OCI-LY1 (cell line): ENCODE measurements around the gene ARHGAP35.

Experiments
- H2AFZ ChIP-seq: fragments of 200-600 bp; sonication (generic), shearing (Covaris generic); 2 replicates; pipeline ENCODE4 v1.6.0; 2014; ENCODE audit warnings: antibody characterized with exemption, mild to moderate bottlenecking, low read length
- H3F3A ChIP-seq: fragments of 200-600 bp; sonication (generic), shearing (Covaris generic); 2 replicates; pipeline ENCODE4 v1.6.0; 2014; ENCODE audit warnings: mild to moderate bottlenecking, antibody characterized with exemption, low read length, moderate library complexity; ENCODE audit not compliant: insufficient read depth
- H3K27ac ChIP-seq: fragments of 200-600 bp; sonication (generic); 2 replicates; pipeline ENCODE4 v1.5.1; 2014; ENCODE audit warnings: low read length, mixed run types, mild to moderate bottlenecking, low read depth; ENCODE audit not compliant: poor library complexity, severe bottlenecking
- H3K27me3 ChIP-seq: fragments of 200-600 bp; sonication (generic); 2 replicates; pipeline ENCODE4 v1.6.0; 2014; ENCODE audit warnings: antibody characterized with exemption, mild to moderate bottlenecking, low read length, moderate library complexity; ENCODE audit not compliant: insufficient read depth
- H3K36me3 ChIP-seq: fragments of 200-600 bp; sonication (generic); 2 replicates; pipeline ENCODE4 v1.6.1; 2014; ENCODE audit warnings: mild to moderate bottlenecking, antibody characterized with exemption, low read length, moderate library complexity, mixed read lengths; ENCODE audit not compliant: insufficient read depth
- H3K4me1 ChIP-seq: fragments of 200-600 bp; sonication (generic); 2 replicates; pipeline ENCODE4 v1.5.1; 2014; ENCODE audit warnings: mild to moderate bottlenecking, low read length, moderate library complexity; ENCODE audit not compliant: insufficient read depth, severe bottlenecking
- H3K4me2 ChIP-seq: fragments of 200-600 bp; sonication (generic), shearing (Covaris generic); 2 replicates; pipeline ENCODE4 v1.6.1; 2014; ENCODE audit warnings: low read length
- H3K4me3 ChIP-seq: fragments of 200-600 bp; sonication (generic); 2 replicates; pipeline ENCODE4 v1.5.1; 2014; ENCODE audit warnings: low read length, low read depth, mild to moderate bottlenecking, mixed read lengths; ENCODE audit not compliant: poor library complexity, severe bottlenecking
- H3K79me2 ChIP-seq: fragments of 200-600 bp; shearing (Covaris generic); 2 replicates; pipeline ENCODE4 v1.6.1; 2016; ENCODE audit warnings: mixed run types, low read length, mixed read lengths; ENCODE audit not compliant: insufficient read depth
- H3K9ac ChIP-seq: fragments of 200-600 bp; sonication (generic), shearing (Covaris generic); 2 replicates; pipeline ENCODE4 v1.6.1; 2014; ENCODE audit warnings: mild to moderate bottlenecking, low read length, mixed read lengths
- H3K9me2 ChIP-seq: fragments of 200-600 bp; sonication (generic), shearing (Covaris generic); 2 replicates; pipeline ENCODE4 v1.6.1; 2014; ENCODE audit warnings: low read depth, mild to moderate bottlenecking, low read length, mixed read lengths
- H3K9me3 ChIP-seq: fragments of 200-600 bp; shearing (Covaris generic); 2 replicates; pipeline ENCODE4 v1.6.1; 2014; ENCODE audit warnings: low read length, mixed read lengths
- H4K20me1 ChIP-seq: fragments of 200-600 bp; sonication (generic), shearing (Covaris generic); 2 replicates; pipeline ENCODE4 v1.6.0; 2016; ENCODE audit warnings: mild to moderate bottlenecking, low read length; ENCODE audit not compliant: insufficient read depth
- EZH2 ChIP-seq: fragments of 200-600 bp; sonication (generic), shearing (Covaris generic); IDR thresholded peaks from 2 replicates; pipeline ENCODE4 v1.8.0; 2017; ENCODE audit warnings: borderline replicate concordance, mixed run types, mild to moderate bottlenecking, antibody characterized with exemption, low read length, moderate library complexity, mixed read lengths
- TF ChIP-seq, protein P1 (sequence below): fragments of 200-600 bp; sonication (generic), shearing (Covaris generic); IDR thresholded peaks from 2 replicates; pipeline ENCODE4 v1.5.1; 2017; ENCODE audit warnings: mild to moderate bottlenecking, antibody characterized with exemption, low read length, moderate library complexity, mixed read lengths

Gene ARHGAP35

DNA sequence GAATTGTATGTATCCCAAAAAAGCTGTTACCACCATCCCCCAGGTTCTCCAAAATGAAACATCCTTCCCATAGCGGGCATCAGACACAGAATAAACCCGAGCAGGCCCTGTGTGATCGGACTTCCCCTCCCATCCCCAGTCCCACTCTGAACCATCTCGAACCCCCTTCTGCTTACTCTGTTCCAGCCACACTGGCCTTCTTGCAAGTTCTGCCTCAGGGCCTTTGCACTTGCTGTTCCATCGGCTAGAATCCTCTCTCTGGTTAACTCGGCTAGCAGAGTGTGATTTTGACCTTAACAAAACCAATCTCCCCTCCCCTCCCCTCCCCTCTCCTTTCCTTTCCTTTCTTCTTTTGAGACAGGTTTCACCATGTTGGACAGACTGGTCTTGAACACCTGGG, 25.8 kb upstream of the ARHGAP35 start:
- peaks cover 12% of the 10 kb centered on the region for H3K36me3 ChIP-seq
- no peaks in the 10 kb centered on the region for H3K27me3 ChIP-seq
- H2AFZ ChIP-seq, result no peak overlapping the region
- no peak overlapping the region for H3K4me2 ChIP-seq
- no peaks in the 10 kb centered on the region for H3F3A ChIP-seq
- H3K27ac ChIP-seq, result no peak overlapping the region
- no peak overlapping the region for H3K9ac ChIP-seq
- peaks cover 4% of the 10 kb centered on the region; the same call in 1 of the 2 replicates for H3K9me3 ChIP-seq
- H3K79me2 ChIP-seq, result no peaks in the 10 kb centered on the region
- no peaks in the 10 kb centered on the region for H3K9me2 ChIP-seq
- TF ChIP-seq EZH2, result no peak
- TF ChIP-seq, protein P1, sequence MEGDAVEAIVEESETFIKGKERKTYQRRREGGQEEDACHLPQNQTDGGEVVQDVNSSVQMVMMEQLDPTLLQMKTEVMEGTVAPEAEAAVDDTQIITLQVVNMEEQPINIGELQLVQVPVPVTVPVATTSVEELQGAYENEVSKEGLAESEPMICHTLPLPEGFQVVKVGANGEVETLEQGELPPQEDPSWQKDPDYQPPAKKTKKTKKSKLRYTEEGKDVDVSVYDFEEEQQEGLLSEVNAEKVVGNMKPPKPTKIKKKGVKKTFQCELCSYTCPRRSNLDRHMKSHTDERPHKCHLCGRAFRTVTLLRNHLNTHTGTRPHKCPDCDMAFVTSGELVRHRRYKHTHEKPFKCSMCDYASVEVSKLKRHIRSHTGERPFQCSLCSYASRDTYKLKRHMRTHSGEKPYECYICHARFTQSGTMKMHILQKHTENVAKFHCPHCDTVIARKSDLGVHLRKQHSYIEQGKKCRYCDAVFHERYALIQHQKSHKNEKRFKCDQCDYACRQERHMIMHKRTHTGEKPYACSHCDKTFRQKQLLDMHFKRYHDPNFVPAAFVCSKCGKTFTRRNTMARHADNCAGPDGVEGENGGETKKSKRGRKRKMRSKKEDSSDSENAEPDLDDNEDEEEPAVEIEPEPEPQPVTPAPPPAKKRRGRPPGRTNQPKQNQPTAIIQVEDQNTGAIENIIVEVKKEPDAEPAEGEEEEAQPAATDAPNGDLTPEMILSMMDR, result no peak
- peaks cover 1% of the 10 kb centered on the region for H3K4me1 ChIP-seq
- no peak overlapping the region for H3K4me3 ChIP-seq
- no peaks in the 10 kb centered on the region for H4K20me1 ChIP-seq

DNA sequence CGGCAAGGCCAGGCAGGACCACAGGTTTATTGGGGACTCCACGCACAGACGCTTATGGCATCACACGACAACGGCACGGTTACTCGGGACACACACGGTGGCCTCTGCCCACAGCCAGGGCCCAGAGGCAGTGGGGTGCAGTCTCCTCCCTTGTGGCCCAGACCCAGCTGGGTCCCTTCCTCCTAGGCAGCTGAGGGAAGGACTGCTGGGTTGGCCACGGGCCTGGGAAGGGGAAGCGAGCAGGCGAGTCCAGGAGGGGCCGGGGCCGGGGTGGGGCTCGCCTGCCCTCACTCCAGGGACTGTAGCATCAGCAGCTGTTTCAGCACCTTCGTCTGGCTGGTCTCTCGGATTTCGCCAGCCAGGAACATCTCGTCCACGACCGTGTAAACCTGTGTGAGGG, 22.6 kb upstream of the ARHGAP35 start:
- H3K4me2 ChIP-seq, result no peak overlapping the region
- H3K9ac ChIP-seq, result no peak overlapping the region
- H4K20me1 ChIP-seq, result no peaks in the 10 kb centered on the region
- H3K27me3 ChIP-seq, result no peaks in the 10 kb centered on the region
- no peaks in the 10 kb centered on the region for H3K4me1 ChIP-seq
- no peaks in the 10 kb centered on the region for H3K9me3 ChIP-seq
- no peaks in the 10 kb centered on the region for H3F3A ChIP-seq
- peaks cover 15% of the 10 kb centered on the region for H3K36me3 ChIP-seq
- no peak overlapping the region for H2AFZ ChIP-seq
- no peak overlapping the region for H3K4me3 ChIP-seq
- H3K9me2 ChIP-seq, result no peaks in the 10 kb centered on the region
- H3K27ac ChIP-seq, result no peak overlapping the region
- H3K79me2 ChIP-seq, result no peaks in the 10 kb centered on the region
- TF ChIP-seq, protein P1, result no peak
- no peak for TF ChIP-seq EZH2

DNA sequence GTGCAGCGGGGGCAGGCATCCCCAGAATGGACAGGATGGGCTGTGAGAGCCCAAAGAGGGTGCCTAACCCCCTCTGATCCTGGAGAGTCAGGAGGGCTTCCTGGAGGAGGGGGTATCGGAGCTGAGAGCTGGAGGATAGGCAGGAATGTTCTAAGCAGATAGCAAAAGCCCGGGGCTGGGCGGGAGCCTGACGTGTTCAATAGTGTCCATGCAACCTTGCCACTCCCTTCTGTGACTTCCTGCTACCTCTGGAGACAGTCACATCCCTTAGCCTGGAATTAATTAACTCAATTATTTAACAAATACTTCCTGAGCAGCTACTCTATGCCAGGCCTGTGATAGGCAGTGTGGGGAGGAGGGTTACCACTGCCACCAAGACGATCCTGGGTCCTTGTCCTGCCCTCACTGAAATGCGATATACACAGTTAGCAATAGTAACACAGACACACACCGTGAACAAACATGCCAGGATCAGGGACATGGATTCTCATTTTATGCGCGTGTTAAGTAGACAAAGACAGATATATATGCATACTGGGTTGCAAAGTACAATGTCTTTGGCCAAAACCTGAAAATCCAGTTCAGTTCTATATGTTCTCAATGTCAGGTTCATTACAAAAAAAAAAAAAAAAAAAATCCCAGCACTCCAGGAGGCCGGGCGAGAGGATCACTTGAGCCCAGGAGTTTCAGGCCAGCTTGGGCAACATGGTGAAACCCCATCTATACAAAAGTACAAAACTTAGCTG, 20.9 kb upstream of the ARHGAP35 start:
- H3K4me2 ChIP-seq, result no peak overlapping the region
- no peaks in the 10 kb centered on the region for H3K4me1 ChIP-seq
- H3K9ac ChIP-seq, result no peak overlapping the region
- H3K27me3 ChIP-seq, result no peaks in the 10 kb centered on the region
- H3K4me3 ChIP-seq, result no peak overlapping the region
- H3K79me2 ChIP-seq, result no peaks in the 10 kb centered on the region
- H3K36me3 ChIP-seq, result peaks cover 15% of the 10 kb centered on the region
- H3K9me2 ChIP-seq, result no peaks in the 10 kb centered on the region
- no peaks in the 10 kb centered on the region for H3F3A ChIP-seq
- no peak overlapping the region for H3K27ac ChIP-seq
- no peaks in the 10 kb centered on the region for H4K20me1 ChIP-seq
- no peaks in the 10 kb centered on the region for H3K9me3 ChIP-seq
- H2AFZ ChIP-seq, result no peak overlapping the region
- no peak for TF ChIP-seq EZH2
- TF ChIP-seq, protein P1, result no peak
